Right lobe of liver (tissue), 6 donors: ENCODE data around the gene SUSD6. TPM values are rescaled to one million over a fixed set of nuclear protein-coding genes. Genes with fewer than 3 reads are reported as not detected.
"Not testable (repeated sequence)": the region's sequence is repeated elsewhere in the genome, so short reads cannot be mapped to it uniquely, and the experiment has no call there.

Source experiments
- ATAC-seq, 4 donors: fragments of 200-7000 bp; cut with Tn5 transposase; one replicate each; pipeline ENCODE4 v1.9.1; 2020; ENCODE audit warnings: mild to moderate bottlenecking in 4 of 4, moderate library complexity in 4 of 4
- DNase-seq, 3 donors: peaks; one replicate each; pipeline ENCODE4 v3.0.0-alpha.2; 2020
- H3K27ac ChIP-seq, 3 donors: fragments of 200-600 bp; one replicate each; pipeline ENCODE4 v1.8.0; 2022
- H3K27me3 ChIP-seq, 2 donors: fragments of 200-600 bp; one replicate each; pipeline ENCODE4 v1.8.0; 2022
- H3K36me3 ChIP-seq, 4 donors: fragments of 200-600 bp; sonication (generic) in 1 of 4; one replicate each; pipeline versions ENCODE4 v1.5.1 to v1.8.0; 2017 to 2022; ENCODE audit warnings: control low read depth in 1 of 4
- H3K4me1 ChIP-seq, 4 donors: fragments of 200-600 bp; sonication (generic) in 1 of 4; one replicate each; pipeline versions ENCODE4 v1.5.1 to v1.8.0; 2017 to 2022; ENCODE audit warnings: control low read depth in 1 of 4
- H3K4me3 ChIP-seq, 3 donors: fragments of 200-600 bp; one replicate each; pipeline ENCODE4 v1.8.0; 2022
- H3K9me3 ChIP-seq, 4 donors: fragments of 200-600 bp; sonication (generic) in 1 of 4; one replicate each; pipeline versions ENCODE4 v1.5.1 to v1.8.0; 2017 to 2022; ENCODE audit warnings: control low read depth in 1 of 4
- CTCF ChIP-seq, 4 donors: fragments of 200-600 bp in 3 of 4; fragments of 450-650 bp in 1 of 4; IDR thresholded peaks; one replicate each; pipeline versions ENCODE4 v1.5.1 to v1.8.0; 2016 to 2022; ENCODE audit warnings: antibody characterized with exemption in 4 of 4, mild to moderate bottlenecking in 2 of 4
- POLR2A ChIP-seq: fragments of 450-650 bp; IDR thresholded peaks from one replicate; pipeline ENCODE4 v1.6.1; 2017; ENCODE audit warnings: antibody characterized with exemption, mild to moderate bottlenecking
- WGBS: methylation state at CpG from one replicate; pipeline ENCODE4 v1.1.6; 2018; ENCODE audit warnings: low coverage, low lambda C conversion rate; ENCODE audit not compliant: insufficient coverage; ENCODE audit errors: missing lambda C conversion rate; 5-methylcytosine and 5-hydroxymethylcytosine counted together
- intact Hi-C, 2 donors: fragments of 100-400 bp; cut with DNase I; formaldehyde crosslinking; loops; one replicate each; pipeline versions ENCODE4 v1.11.2 to v1.14.1; 2022
- total RNA-seq, 6 experiments: library from RNA; depleted of rRNA in 2 of 6; stranded (reverse); fragments of >200 nt in 2 of 6; fragmentation: NEBNext Ultra II Directional in 3 of 6; extraction: Animal tissue kit (Norgen Biotek cat#: 25700) in 3 of 6; gene quantifications; one replicate each; pipeline versions ENCODE4 v1.1.0 to v1.2.4, GENCODE V29; 2016 to 2023
- donor health status: DM: no; HTN: yes; CAD: no.
- donor health status: DM: no; HTN: no; CAD: no.
- donor health status: DM: no; HTN: no; CAD: no.
- donor health status: DM: no; HTN: yes; CAD: no.
- donor health status: DM: no; HTN: yes; CAD: no.

The SUSD6 gene
- total RNA-seq, 6 experiments from 2014 or later: 9.6 to 17.4 (median 12.5) TPM

GRCh38 chr14:69643430-69644200 is 32.2 kb downstream of the SUSD6 start:
- intact Hi-C loops: no loop called here
- H3K27me3 ChIP-seq: no peaks in the 10 kb centered on the region
- ATAC-seq: peak; percentile 84 to 93 (median 90)
- H3K4me1 ChIP-seq: peaks cover 0 to 35% (median 18%) of the 10 kb centered on the region in 4 donors
- no peak overlapping the region for H3K4me3 ChIP-seq
- TF ChIP-seq CTCF (IDR thresholded peaks at IDR 0.05) (no peak), POLR2A (no peak)
- 48% methylated on average over 5 of the region's 5 CpGs for WGBS
- H3K27ac ChIP-seq: peak overlapping the region; percentile 57 to 65 (median 59)
- H3K9me3 ChIP-seq: no peaks in the 10 kb centered on the region
- no peaks in the 10 kb centered on the region for H3K36me3 ChIP-seq
- DNase-seq: peak; percentile 72 to 83 (median 78)

- Histone ChIP-seq H3K36me3 (no peaks in the 10 kb centered on the region), H3K4me3 (no peak overlapping the region), H3K4me1 (peaks cover 3 to 42% (median 23%) of the 10 kb centered on the region in 4 donors), H3K27me3 (no peaks in the 10 kb centered on the region), H3K9me3 (no peaks in the 10 kb centered on the region), H3K27ac (peak overlapping the region in 2 of 3 donors; percentile 0 to 65)
- ATAC-seq: no peak
- TF ChIP-seq CTCF (IDR thresholded peaks at IDR 0.05): no peak
- no peak for TF ChIP-seq POLR2A
- no peak for DNase-seq
- whole genome bisulfite sequencing: 57% methylated on average over 1 of the region's 1 CpG
- intact Hi-C loops: no loop called here
These were observed 33.4 kb downstream of the SUSD6 start for GRCh38 chr14:69644814-69645213.

GRCh38 chr14:69647213-69647612 is 35.8 kb downstream of the SUSD6 start:
- Histone ChIP-seq H3K4me1 (peaks cover 6 to 64% (median 31%) of the 10 kb centered on the region in 4 donors), H3K9me3 (no peaks in the 10 kb centered on the region), H3K4me3 (no peak overlapping the region), H3K27me3 (no peaks in the 10 kb centered on the region), H3K36me3 (no peaks in the 10 kb centered on the region), H3K27ac (peak overlapping the region in 1 of 3 donors; percentile 76)
- ATAC-seq (no peak), DNase-seq (no peak)
- no peak for TF ChIP-seq POLR2A
- no peak for TF ChIP-seq CTCF (IDR thresholded peaks at IDR 0.05)
- intact Hi-C loops: no loop called here
- WGBS: 67% methylated on average over 2 of the region's 2 CpGs

GRCh38 chr14:69647642-69648041 is 36.2 kb downstream of the SUSD6 start:
- H3K27me3 ChIP-seq, DNase-seq, H3K36me3 ChIP-seq, ATAC-seq, H3K9me3 ChIP-seq, H3K4me3 ChIP-seq, intact Hi-C loops: not testable (repeated sequence)
- Histone ChIP-seq H3K4me1 (peaks cover 6 to 69% (median 32%) of the 10 kb centered on the region in 4 donors), H3K27ac (peak overlapping the region; percentile 54 to 76 (median 54))
- 80% methylated on average over 4 of the region's 11 CpGs for WGBS
